AG09319 (cell line): ENCODE measurements around the gene ANKRD23.

Experiments used
- DNase-seq: peaks from one replicate; pipeline ENCODE4 v3.0.0-alpha.2; 2010; ENCODE audit warnings: low read depth; ENCODE audit errors: extremely low read depth
- TF ChIP-seq, protein P1 (sequence below): IDR thresholded peaks from 2 replicates; pipeline ENCODE4 v1.5.1; 2011; ENCODE audit warnings: low read depth, mild to moderate bottlenecking, inconsistent platforms, low read length, moderate library complexity

Gene ANKRD23

DNA sequence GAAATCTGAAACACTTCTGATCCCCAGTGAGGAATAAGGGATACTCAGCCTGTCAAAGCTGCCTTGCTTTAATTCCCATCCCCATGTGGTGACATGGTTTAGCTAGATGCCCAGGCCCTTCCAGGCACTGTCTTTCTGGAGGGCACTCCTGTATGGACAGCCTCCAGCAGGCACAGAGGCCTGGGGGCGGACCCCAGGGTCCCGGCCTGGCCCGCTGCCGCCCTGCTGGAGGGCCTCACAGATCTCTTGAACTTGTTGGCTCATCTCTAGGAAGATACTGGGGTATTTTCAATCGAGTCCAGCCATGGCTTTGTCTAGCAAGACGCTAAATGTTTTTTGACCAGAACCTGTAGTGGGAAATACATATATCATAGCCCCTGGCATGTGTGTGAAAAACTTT lies 48.7 kb downstream of the ANKRD23 start:
- TF ChIP-seq, protein P1, sequence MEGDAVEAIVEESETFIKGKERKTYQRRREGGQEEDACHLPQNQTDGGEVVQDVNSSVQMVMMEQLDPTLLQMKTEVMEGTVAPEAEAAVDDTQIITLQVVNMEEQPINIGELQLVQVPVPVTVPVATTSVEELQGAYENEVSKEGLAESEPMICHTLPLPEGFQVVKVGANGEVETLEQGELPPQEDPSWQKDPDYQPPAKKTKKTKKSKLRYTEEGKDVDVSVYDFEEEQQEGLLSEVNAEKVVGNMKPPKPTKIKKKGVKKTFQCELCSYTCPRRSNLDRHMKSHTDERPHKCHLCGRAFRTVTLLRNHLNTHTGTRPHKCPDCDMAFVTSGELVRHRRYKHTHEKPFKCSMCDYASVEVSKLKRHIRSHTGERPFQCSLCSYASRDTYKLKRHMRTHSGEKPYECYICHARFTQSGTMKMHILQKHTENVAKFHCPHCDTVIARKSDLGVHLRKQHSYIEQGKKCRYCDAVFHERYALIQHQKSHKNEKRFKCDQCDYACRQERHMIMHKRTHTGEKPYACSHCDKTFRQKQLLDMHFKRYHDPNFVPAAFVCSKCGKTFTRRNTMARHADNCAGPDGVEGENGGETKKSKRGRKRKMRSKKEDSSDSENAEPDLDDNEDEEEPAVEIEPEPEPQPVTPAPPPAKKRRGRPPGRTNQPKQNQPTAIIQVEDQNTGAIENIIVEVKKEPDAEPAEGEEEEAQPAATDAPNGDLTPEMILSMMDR: no peak
- DNase-seq: no peak

DNA sequence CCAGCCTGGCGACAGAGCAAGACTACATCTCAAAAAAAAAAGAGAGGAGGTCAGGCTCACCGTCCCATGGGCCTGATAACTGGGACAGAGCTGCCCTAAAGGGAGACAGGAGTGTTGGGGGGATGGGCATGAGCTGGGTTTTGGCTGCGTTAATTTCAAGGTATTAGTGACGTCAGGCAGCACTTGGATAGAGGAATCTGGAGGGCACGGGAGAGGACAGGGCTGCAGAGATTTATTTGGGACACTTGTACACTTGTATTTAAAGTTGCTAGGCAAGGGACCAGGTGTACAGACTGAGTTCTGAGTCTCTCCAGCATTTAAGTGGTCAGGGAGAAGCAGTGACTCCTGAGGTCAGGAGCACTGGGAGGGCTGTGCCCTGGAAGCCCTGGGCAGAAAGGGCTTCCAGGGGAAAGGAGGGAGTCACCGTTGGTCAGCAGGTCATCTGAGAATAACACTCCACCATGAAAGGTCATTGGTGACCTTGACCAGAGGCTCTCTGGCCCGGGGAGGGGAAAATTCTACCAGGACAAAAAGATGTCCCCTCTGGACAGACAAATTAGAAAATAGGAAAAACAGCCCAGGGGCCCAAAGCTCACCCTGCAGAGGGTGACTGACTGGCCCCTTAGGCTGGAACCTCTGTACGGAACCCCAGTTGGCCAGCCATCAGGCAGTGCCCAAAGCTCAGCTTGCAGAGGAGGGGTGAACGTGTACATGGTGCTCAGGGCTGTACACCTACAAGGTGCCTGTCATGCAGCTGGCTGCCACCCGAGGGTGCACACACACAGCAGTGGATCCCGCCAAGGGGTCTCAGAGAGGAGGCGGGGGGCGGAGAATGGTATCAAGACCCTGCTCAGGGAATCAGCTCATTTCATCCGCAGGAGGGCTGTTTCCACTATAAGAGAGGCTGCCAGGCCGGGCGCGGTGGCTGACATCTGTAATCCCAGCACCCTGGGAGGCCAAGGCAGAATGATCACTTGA lies 50.8 kb downstream of the ANKRD23 start:
- TF ChIP-seq, protein P1: no peak

DNA sequence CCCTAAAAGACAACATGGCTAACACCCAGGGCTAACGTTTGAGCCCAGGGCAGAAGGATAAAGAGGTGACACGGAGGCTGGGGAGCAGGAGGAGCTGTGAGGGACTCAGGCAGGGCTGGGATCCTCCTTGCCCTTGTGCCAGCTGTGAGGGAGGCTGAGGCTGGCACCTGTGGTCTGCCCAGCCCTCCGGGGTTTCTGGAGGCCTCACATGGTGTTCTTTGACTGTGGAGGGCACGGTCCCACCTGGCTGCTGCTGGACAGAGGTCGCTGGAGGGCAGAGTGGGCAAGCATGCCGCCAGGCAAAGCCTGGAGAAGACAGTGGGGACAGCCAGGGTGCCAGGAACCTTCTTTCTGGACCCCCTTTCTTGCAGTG lies 54.6 kb downstream of the ANKRD23 start:
- TF ChIP-seq, protein P1: no peak
- no peak for DNase-seq

More for the DNA sequence above, 50.8 kb downstream of the ANKRD23 start:
- DNase-seq: no peak

DNA sequence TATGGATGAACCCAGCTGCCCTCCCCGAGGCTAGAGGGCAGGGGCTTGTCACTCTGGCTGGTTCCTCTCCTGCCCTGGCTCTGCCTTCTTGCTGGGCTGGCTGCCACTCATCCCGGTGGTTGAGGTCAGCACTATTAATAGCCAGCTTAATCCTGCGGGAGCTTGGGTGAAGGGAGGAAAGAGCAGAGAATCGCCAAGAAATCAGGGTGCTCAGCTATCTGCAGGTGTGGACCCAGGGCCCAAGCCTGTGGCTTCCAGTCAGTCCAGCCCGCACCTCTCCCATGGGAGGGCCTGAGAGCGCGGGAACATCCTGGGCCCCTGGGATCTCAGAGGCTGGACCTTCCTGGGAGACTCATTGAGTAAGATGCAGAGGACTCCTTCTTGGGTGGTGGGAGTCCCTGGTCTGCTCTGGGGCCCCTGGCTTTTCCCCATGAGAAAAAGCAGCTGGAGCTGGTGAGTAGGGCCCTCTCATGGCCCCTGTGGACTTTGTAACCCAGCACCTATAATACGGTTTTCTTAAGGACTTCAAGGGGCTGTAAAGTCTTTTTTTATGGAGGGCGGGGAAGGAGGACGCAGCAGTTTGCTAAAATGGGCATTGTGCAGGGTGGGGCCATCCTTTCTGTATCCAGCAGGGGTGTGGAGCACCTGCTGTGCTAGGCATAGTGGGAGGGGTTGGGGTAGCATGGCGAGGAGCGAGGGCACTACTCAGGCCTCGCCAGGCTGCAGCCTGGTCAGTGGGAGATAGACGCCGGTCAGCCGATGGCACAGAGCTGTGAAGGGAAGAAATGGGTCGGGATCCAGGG lies 55.2 kb downstream of the ANKRD23 start:
- TF ChIP-seq, protein P1: no peak
- no peak for DNase-seq
